Ovary (tissue), 9 donors: ENCODE measurements around the gene HRG. TPM values are rescaled to one million over a fixed set of nuclear protein-coding genes. Genes with fewer than 3 reads are reported as not detected.

Experiments used
- DNase-seq, 5 donors: peaks; one replicate each; pipeline ENCODE4 v3.0.0-alpha.2; 2019 to 2020
- H3K27ac ChIP-seq, 2 donors: fragments of 200-600 bp; one replicate each; pipeline versions ENCODE4 v1.5.1 to v1.8.0; 2019 to 2022
- H3K27me3 ChIP-seq: fragments of 200-600 bp; one replicate; pipeline ENCODE4 v1.8.0; 2022
- H3K36me3 ChIP-seq: fragments of 200-600 bp; sonication (generic); one replicate; pipeline ENCODE4 v1.5.1; 2019
- H3K4me1 ChIP-seq: one replicate; pipeline ENCODE4 v1.8.1; 2013; ENCODE audit warnings: mild to moderate bottlenecking, moderate library complexity; ENCODE audit not compliant: insufficient read depth
- H3K4me3 ChIP-seq: fragments of 200-600 bp; sonication (generic); one replicate; pipeline ENCODE4 v1.5.1; 2017
- H3K9me3 ChIP-seq, 2 donors: fragments of 200-600 bp in 1 of 2; sonication (generic) in 1 of 2; one replicate each; pipeline versions ENCODE4 v1.5.1 to v1.8.1; 2013 to 2019; ENCODE audit warnings: mild to moderate bottlenecking in 1 of 2, moderate library complexity in 1 of 2
- EP300 ChIP-seq: sonication (generic); formaldehyde crosslinking; IDR thresholded peaks from one replicate; pipeline ENCODE4 v1.6.1; 2017; ENCODE audit warnings: antibody characterized with exemption
- POLR2A ChIP-seq: fragments of 450-650 bp; IDR thresholded peaks from one replicate; pipeline ENCODE4 v1.6.1; 2017; ENCODE audit warnings: antibody characterized with exemption, mild to moderate bottlenecking, moderate library complexity
- WGBS, 3 donors: extraction: QIAGEN DNeasy Blood & Tissue Kit in 1 of 3; methylation state at CpG; one replicate each; pipeline versions ENCODE4 v1.1.5 to v1.1.7; 2013 to 2017; 5-methylcytosine and 5-hydroxymethylcytosine counted together
- intact Hi-C, 4 donors: fragments of 100-400 bp; cut with DNase I; formaldehyde crosslinking; loops; one replicate each; pipeline versions ENCODE4 v1.11.0 to v1.15.1; 2022 to 2023
- polyA plus RNA-seq, 2 donors: library from polyadenylated mRNA; stranded (reverse); fragments of 200-250 nt in 1 of 2; fragments of 350-450 nt in 1 of 2; fragmentation: Illumina TruSeq in 1 of 2; extraction: RNeasy Lipid Tissue Mini Kit (QIAGEN cat#74804) in 1 of 2; gene quantifications; one replicate each; pipeline ENCODE4 v1.2.3, GENCODE V29; 2013 to 2014
- total RNA-seq, 7 donors: library from RNA; depleted of rRNA in 2 of 7; stranded (reverse); fragments of >200 nt in 2 of 7; fragmentation: NEBNext Ultra II Directional in 3 of 7; extraction: Animal tissue kit (Norgen Biotek cat#: 25700) in 3 of 7; gene quantifications; one replicate each; pipeline versions ENCODE4 v1.1.0 to v1.2.4, GENCODE V29; 2016 to 2023
- TF ChIP-seq, protein P1 (sequence below), 3 donors: fragments of 450-650 bp in 2 of 3; fragments of 200-600 bp in 1 of 3; IDR thresholded peaks; one replicate each; pipeline versions ENCODE4 v1.5.1 to v1.8.0; 2016 to 2022; ENCODE audit warnings: antibody characterized with exemption in 3 of 3, mild to moderate bottlenecking in 1 of 3
- donor health status: DM: no; HTN: no; CAD: no; lungs with moderate emphysema.
- donor health status: DM: no; HTN: no; CAD: no.
- donor health status: Bipolar disorder and iron deficiency.
- donor health status: DM: yes; HTN: yes; CAD: no.
- donor health status: DM: no; HTN: no; CAD: no.
- donor health status: DM: yes; HTN: yes; CAD: no.

The HRG gene
- total and polyA plus RNA-seq, 9 donors: 0.13 TPM; not detected in 8

DNA sequence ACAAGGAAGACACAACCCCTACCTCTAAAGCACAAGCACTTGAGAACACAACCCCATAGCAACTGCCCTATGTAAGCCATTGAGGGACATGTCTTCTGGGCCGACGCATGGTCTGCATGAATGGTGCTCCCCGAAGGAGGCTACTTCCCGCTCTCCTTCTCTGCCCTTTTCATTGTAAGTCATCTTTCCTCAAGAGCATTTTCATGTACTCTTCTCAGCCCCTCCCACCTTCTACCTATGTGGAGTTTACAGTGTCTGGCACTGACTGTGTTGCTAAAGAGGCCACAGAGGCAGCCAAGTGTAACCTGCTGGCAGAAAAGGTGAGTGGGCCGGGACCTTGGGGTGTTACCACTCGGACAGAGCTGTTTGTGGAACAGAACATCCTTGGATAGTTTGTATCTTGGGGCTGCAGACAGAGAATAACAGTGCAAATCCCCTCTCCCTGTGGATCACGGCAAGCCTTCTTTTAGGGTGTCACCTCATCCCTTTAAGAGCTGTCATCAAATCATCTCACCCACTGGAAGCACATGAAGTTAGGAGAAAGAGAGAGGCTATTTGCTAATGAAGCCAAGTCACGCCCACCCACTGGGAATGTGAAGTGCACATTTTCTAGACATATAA lies 47.4 kb upstream of the HRG start:
- Histone ChIP-seq H3K4me3 (no peak overlapping the region), H3K9me3 (no peaks in the 10 kb centered on the region), H3K27me3 (no peaks in the 10 kb centered on the region), H3K36me3 (no peaks in the 10 kb centered on the region), H3K27ac (no peak overlapping the region), H3K4me1 (no peaks in the 10 kb centered on the region)
- no peak for DNase-seq
- intact Hi-C loops: loop anchor here in 3 of 4 donors (5.0 to 10.0 kb wide), 5 partner anchors 196 to 1096 kb away; no protein-coding TSS in a partner anchor
- TF ChIP-seq EP300 (no peak), POLR2A (no peak)
- TF ChIP-seq, protein P1, sequence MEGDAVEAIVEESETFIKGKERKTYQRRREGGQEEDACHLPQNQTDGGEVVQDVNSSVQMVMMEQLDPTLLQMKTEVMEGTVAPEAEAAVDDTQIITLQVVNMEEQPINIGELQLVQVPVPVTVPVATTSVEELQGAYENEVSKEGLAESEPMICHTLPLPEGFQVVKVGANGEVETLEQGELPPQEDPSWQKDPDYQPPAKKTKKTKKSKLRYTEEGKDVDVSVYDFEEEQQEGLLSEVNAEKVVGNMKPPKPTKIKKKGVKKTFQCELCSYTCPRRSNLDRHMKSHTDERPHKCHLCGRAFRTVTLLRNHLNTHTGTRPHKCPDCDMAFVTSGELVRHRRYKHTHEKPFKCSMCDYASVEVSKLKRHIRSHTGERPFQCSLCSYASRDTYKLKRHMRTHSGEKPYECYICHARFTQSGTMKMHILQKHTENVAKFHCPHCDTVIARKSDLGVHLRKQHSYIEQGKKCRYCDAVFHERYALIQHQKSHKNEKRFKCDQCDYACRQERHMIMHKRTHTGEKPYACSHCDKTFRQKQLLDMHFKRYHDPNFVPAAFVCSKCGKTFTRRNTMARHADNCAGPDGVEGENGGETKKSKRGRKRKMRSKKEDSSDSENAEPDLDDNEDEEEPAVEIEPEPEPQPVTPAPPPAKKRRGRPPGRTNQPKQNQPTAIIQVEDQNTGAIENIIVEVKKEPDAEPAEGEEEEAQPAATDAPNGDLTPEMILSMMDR (IDR thresholded peaks at IDR 0.05): no peak
- WGBS, 3 donors: 80 to 83% (median 81%) methylated on average over 8 of the region's 8 CpGs

DNA sequence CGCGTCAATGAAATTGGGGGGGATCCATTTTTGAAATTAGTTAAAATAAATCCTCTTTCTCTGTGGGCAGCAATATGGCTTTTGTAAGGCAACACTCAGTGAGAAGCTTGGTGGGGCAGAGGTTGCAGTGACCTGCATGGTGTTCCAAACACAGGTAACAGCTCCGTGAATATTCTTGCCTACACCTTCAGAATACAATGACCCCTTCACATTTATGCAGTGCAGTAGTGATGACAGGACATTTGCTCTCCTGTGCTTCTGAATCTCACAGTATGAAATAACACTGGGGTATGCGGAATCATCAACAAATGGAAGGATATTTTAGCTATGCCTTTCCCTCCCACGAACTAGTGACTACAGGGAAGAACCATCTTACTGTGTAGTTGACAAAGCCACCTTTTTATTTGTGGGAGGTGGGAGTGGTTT lies 46.0 kb upstream of the HRG start:
- Histone ChIP-seq H3K36me3 (no peaks in the 10 kb centered on the region), H3K4me1 (no peaks in the 10 kb centered on the region), H3K27ac (no peak overlapping the region), H3K27me3 (no peaks in the 10 kb centered on the region), H3K9me3 (no peaks in the 10 kb centered on the region), H3K4me3 (no peak overlapping the region)
- intact Hi-C loops: loop anchor here in 3 of 4 donors (5.0 to 10.0 kb wide), 5 partner anchors 195 to 1095 kb away; no protein-coding TSS in a partner anchor
- no peak for DNase-seq
- 82 to 87% (median 82%) methylated on average over 5 of the region's 5 CpGs for WGBS, 3 donors
- TF ChIP-seq, protein P1 (IDR thresholded peaks at IDR 0.05): no peak
- no peak for TF ChIP-seq POLR2A
- no peak for TF ChIP-seq EP300

DNA sequence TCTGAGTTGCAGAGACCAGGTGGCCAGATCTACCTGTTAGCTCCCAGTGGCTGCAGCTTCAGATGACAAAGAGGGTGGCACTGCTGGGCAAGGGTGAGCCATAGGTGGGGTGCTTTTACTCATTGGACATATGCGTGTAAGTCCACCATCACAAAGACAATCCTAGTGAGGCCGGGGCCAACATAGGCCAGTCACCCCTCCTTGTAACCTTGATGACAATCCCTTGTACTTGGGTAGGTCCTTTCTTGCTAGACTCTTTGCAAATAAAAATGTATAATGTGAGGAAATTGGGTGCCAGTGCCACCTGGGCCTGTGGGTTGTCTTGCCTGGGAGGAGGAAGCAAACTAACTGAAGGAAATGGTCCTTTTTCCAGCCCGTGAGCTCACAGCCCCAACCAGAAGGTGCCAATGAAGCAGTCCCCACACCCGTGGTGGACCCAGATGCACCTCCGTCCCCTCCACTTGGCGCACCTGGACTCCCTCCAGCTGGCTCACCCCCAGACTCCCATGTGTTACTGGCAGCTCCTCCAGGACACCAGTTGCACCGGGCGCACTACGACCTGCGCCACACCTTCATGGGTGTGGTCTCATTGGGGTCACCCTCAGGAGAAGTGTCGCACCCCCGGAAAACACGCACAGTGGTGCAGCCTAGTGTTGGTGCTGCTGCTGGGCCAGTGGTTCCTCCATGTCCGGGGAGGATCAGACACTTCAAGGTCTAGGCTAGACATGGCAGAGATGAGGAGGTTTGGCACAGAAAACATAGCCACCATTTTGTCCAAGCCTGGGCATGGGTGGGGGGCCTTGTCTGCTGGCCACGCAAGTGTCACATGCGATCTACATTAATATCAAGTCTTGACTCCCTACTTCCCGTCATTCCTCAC lies 45.4 kb upstream of the HRG start:
- H3K4me1 ChIP-seq: no peaks in the 10 kb centered on the region
- no peaks in the 10 kb centered on the region for H3K36me3 ChIP-seq
- intact Hi-C loops: no loop called here
- H3K27me3 ChIP-seq: no peaks in the 10 kb centered on the region
- H3K9me3 ChIP-seq: no peaks in the 10 kb centered on the region
- H3K4me3 ChIP-seq: no peak overlapping the region
- no peak overlapping the region for H3K27ac ChIP-seq
- no peak for DNase-seq
- TF ChIP-seq POLR2A: no peak
- TF ChIP-seq EP300: no peak
- TF ChIP-seq, protein P1 (IDR thresholded peaks at IDR 0.05): no peak
- 83 to 88% (median 87%) methylated on average over 17 of the region's 17 CpGs for WGBS, 3 donors

DNA sequence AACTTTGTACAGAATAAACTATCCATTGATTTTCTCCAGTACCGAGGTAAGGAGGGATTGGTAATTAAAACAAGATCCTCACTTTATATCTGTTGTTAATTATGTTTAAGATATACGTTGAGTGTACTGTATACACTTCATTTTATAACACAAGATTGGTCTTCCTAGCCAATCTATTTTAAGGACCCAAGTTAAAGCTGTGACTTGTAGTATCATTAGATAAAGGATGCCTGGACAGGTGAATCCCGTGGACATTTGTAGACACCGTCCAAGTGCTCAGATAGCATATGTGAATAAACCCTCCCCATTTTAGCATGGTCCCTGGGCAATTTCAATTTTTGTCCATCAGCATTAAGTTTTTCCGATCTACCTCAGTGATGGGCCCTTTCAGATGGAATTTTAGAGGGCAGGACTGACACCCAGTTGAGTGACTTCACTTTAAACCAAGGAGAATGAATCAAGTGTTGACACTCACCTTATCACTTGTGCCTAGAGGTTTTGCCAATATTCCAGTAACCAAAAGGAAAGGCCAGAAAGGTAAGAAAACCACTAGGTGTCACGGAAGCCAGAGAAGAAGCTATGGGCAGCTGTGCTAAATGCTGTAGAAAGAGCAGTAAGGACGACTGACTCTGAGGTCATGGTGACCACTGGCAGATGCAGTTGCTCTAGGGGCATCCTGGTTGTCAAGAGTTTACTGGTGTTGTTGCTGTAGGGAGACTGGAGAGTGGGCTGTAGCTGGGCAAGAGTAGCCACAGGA lies 43.7 kb upstream of the HRG start:
- no peak for DNase-seq
- no peaks in the 10 kb centered on the region for H3K4me1 ChIP-seq
- no peaks in the 10 kb centered on the region for H3K27me3 ChIP-seq
- H3K27ac ChIP-seq: no peak overlapping the region
- intact Hi-C loops: no loop called here
- H3K36me3 ChIP-seq: no peaks in the 10 kb centered on the region
- TF ChIP-seq, protein P1 (IDR thresholded peaks at IDR 0.05): no peak
- H3K9me3 ChIP-seq: no peaks in the 10 kb centered on the region
- 73 to 80% (median 79%) methylated on average over 7 of the region's 7 CpGs for WGBS, 3 donors
- no peak overlapping the region for H3K4me3 ChIP-seq
